GM18858 (cell line): ENCODE results near the gene FOXJ2.
"Not testable (repeated sequence)": the region's sequence is repeated elsewhere in the genome, so short reads cannot be mapped to it uniquely, and the experiment has no call there.

ENCODE experiments used
- ATAC-seq: cut with Tn5 transposase; IDR thresholded peaks from one replicate; pipeline ENCODE4 v1.9.1; 2021; ENCODE audit not compliant: unreplicated experiment

Gene FOXJ2

GRCh38 chr12:8032242-8033152 lies at the start of gene FOXJ2:
FOXJ2 (plus strand) TSS chr12:8032716; CDS start chr12:8039833, 7,117 bp downstream.
- peak; percentile 41 for ATAC-seq

GRCh38 chr12:7983019-7983418 lies 49.5 kb upstream of the FOXJ2 start:
- not testable (repeated sequence) for ATAC-seq

- ATAC-seq: not testable (repeated sequence)
Observed at GRCh38 chr12:7983460-7983859, 49.1 kb upstream of the FOXJ2 start.

GRCh38 chr12:7984900-7985299 lies 47.6 kb upstream of the FOXJ2 start:
- ATAC-seq: no peak

- ATAC-seq: no peak
Observed at GRCh38 chr12:7985802-7986418, 46.6 kb upstream of the FOXJ2 start.

- no peak for ATAC-seq
Observed at GRCh38 chr12:7989827-7990491, 42.6 kb upstream of the FOXJ2 start.

- no peak for ATAC-seq
Observed at GRCh38 chr12:7991535-7991934, 41.0 kb upstream of the FOXJ2 start.

- no peak for ATAC-seq
Observed at GRCh38 chr12:7994731-7995205, 37.7 kb upstream of the FOXJ2 start.

GRCh38 chr12:7995266-7995963 lies 37.1 kb upstream of the FOXJ2 start:
- peak; percentile 89 for ATAC-seq

- not testable (repeated sequence) for ATAC-seq
Observed at GRCh38 chr12:8000827-8001226, 31.7 kb upstream of the FOXJ2 start.

GRCh38 chr12:8001496-8001895 lies 31.0 kb upstream of the FOXJ2 start:
- ATAC-seq: not testable (repeated sequence)

- not testable (repeated sequence) for ATAC-seq
Observed at GRCh38 chr12:8004897-8005296, 27.6 kb upstream of the FOXJ2 start.

GRCh38 chr12:8011331-8011730 lies 21.2 kb upstream of the FOXJ2 start:
- ATAC-seq: no peak

- no peak for ATAC-seq
Observed at GRCh38 chr12:8012651-8013309, 19.7 kb upstream of the FOXJ2 start.

- ATAC-seq: no peak
Observed at GRCh38 chr12:8014836-8015235, 17.7 kb upstream of the FOXJ2 start.

GRCh38 chr12:8018213-8018612 lies 14.3 kb upstream of the FOXJ2 start:
- ATAC-seq: not testable (repeated sequence)

GRCh38 chr12:8018666-8019581 lies 13.6 kb upstream of the FOXJ2 start:
- no peak for ATAC-seq

- ATAC-seq: peak; percentile 94
Observed at GRCh38 chr12:8026291-8026900, 6.1 kb upstream of the FOXJ2 start.

- no peak for ATAC-seq
Observed at GRCh38 chr12:8027856-8028255, 4.7 kb upstream of the FOXJ2 start.
